K562 (cell line): ENCODE measurements around the gene TUT4. TPM values are rescaled to one million over a fixed set of nuclear protein-coding genes. Genes with fewer than 3 reads are reported as not detected.

Source experiments
- EP400 ChIP-seq: fragments of 450-650 bp; IDR thresholded peaks from 2 replicates; pipeline ENCODE4 v1.6.1; 2017; ENCODE audit warnings: antibody characterized with exemption, mild to moderate bottlenecking, moderate library complexity
- HNRNPK ChIP-seq: fragments of 200-400 bp; formaldehyde crosslinking; IDR thresholded peaks from one replicate; pipeline ENCODE4 v1.6.1; 2018; ENCODE audit warnings: mild to moderate bottlenecking, low read depth, low read length; ENCODE audit not compliant: poor library complexity, severe bottlenecking
- MCM5 ChIP-seq: fragments of 450-650 bp; IDR thresholded peaks from 2 replicates; pipeline ENCODE4 v1.6.1; 2016; ENCODE audit warnings: low read depth
- NR2C2 ChIP-seq, 2 experiments: fragments of 200-800 bp in 1 of 2; sonication (Bioruptor generic) in 1 of 2; sonication (generic) in 1 of 2; formaldehyde crosslinking in 1 of 2; IDR thresholded peaks; 2 replicates each; pipeline versions ENCODE4 v1.6.1 to v1.8.0; 2016 to 2022; ENCODE audit warnings: mild to moderate bottlenecking in 1 of 2, missing compliant biosample characterization in 1 of 2, missing genetic modification characterization in 1 of 2, missing genetic modification reagents in 1 of 2
- PHF21A ChIP-seq: fragments of 450-650 bp; IDR thresholded peaks from 2 replicates; pipeline ENCODE4 v1.6.1; 2017; ENCODE audit warnings: low read depth, borderline replicate concordance
- RBM15 ChIP-seq: fragments of 200-400 bp; formaldehyde crosslinking; IDR thresholded peaks from 2 replicates; pipeline ENCODE4 v1.6.1; 2018; ENCODE audit warnings: mild to moderate bottlenecking, low read length, moderate library complexity; ENCODE audit not compliant: insufficient read depth
- RCOR1 ChIP-seq, 2 experiments: IDR thresholded peaks; 2 replicates each; pipeline ENCODE4 v1.6.1; 2012; ENCODE audit warnings: low read depth in 2 of 2, low read length in 2 of 2, borderline replicate concordance in 1 of 2, improper control_type of control experiment in 1 of 2
- RERE ChIP-seq: sonication (generic); formaldehyde crosslinking; IDR thresholded peaks from 2 replicates; pipeline ENCODE4 v1.8.0; 2023; ENCODE audit warnings: missing genetic modification reagents, mild to moderate bottlenecking, borderline replicate concordance
- SMARCE1 ChIP-seq: fragments of 450-650 bp; IDR thresholded peaks from 2 replicates; pipeline ENCODE4 v1.7.1; 2016; ENCODE audit warnings: mild to moderate bottlenecking
- SNAPC5 ChIP-seq: fragments of 250-450 bp; sonication (Bioruptor Pico); IDR thresholded peaks from 2 replicates; pipeline ENCODE4 v1.8.0; 2021; ENCODE audit warnings: moderate library complexity, mild to moderate bottlenecking, inconsistent platforms
- SRSF1 ChIP-seq: fragments of 200-400 bp; formaldehyde crosslinking; IDR thresholded peaks from 2 replicates; pipeline ENCODE4 v1.6.1; 2017; ENCODE audit warnings: mild to moderate bottlenecking, low read depth, low read length, moderate library complexity
- TRIM24 ChIP-seq, 2 experiments: fragments of 450-650 bp; IDR thresholded peaks; 2 replicates each; pipeline ENCODE4 v1.6.1; 2016
- ZBTB43 ChIP-seq: sonication (generic); formaldehyde crosslinking; IDR thresholded peaks from 2 replicates; pipeline ENCODE4 v1.8.0; 2023; ENCODE audit warnings: mild to moderate bottlenecking, missing genetic modification reagents
- ZNF140 ChIP-seq: fragments of 250-450 bp; sonication (Bioruptor Pico); IDR thresholded peaks from 2 replicates; pipeline ENCODE4 v1.8.0; 2021; ENCODE audit warnings: moderate library complexity, mild to moderate bottlenecking, inconsistent platforms
- ZNF449 ChIP-seq: fragments of 250-450 bp; sonication (Bioruptor Pico); IDR thresholded peaks from 2 replicates; pipeline ENCODE4 v1.8.0; 2022; ENCODE audit warnings: moderate library complexity, mild to moderate bottlenecking, inconsistent platforms
- ZNF699 ChIP-seq: fragments of 250-450 bp; sonication (Bioruptor Pico); IDR thresholded peaks from 2 replicates; pipeline ENCODE4 v1.8.0; 2021; ENCODE audit warnings: mild to moderate bottlenecking, moderate library complexity; ENCODE audit not compliant: insufficient replicate concordance
- polyA plus RNA-seq, 8 experiments: library from polyadenylated mRNA; depleted of rRNA in 4 of 8; stranded (reverse) in 5 of 8; unstranded in 3 of 8; fragments of >200 nt; fragmentation: Nextera tagmentation in 2 of 8; fragmentation: Illumina TruSeq in 1 of 8; extraction: Ambion mirVana in 2 of 8; extraction: Trizol in 1 of 8; gene quantifications; 2 replicates each; pipeline versions ENCODE4 v1.2.1 to v1.2.3, GENCODE V29; 2011 to 2014; ENCODE audit warnings: inconsistent platforms in 1 of 8, missing spikeins in 1 of 8
- total RNA-seq, 7 experiments: library from RNA; depleted of rRNA in 6 of 7; stranded (reverse); fragments of >200 nt in 6 of 7; fragmentation: Illumina TruSeq in 2 of 7; extraction: Trizol in 2 of 7; gene quantifications; 2 replicates each; pipeline versions ENCODE4 v1.2.1 to v1.2.3, GENCODE V29; 2011 to 2021; ENCODE audit warnings: low replicate concordance in 1 of 7

TUT4 gene
- total and polyA plus RNA-seq, 9 of the 15 experiments (the other 6 are each of a cell fraction or from before 2014, with no cell fraction given): 15.8 to 53.5 (median 36.7) TPM

GRCh38 chr1:52530563-52531144, 22.2 kb downstream of the TUT4 start (continued):
- TF ChIP-seq HNRNPK (no peak), RBM15 (no peak), SRSF1 (no peak), MCM5 (no peak), ZNF449 (CRISPR knock-in tag) (no peak), EP400 (0 out of 2 replicates have a peak, but pooled peaks have one; percentile 10), ZBTB43 (CRISPR knock-in tag) (no peak), SMARCE1 (peak; percentile 85), ZNF699 (CRISPR knock-in tag) (no peak), PHF21A (no peak), RERE (no peak), TRIM24 (IDR thresholded peaks at IDR 0.05) (peak; percentile 27 to 51; a peak in 1 of 4 replicates), SNAPC5 (CRISPR knock-in tag) (no peak), ZNF140 (CRISPR knock-in tag) (no peak), RCOR1 (IDR thresholded peaks at IDR 0.05; ENCODE audit: borderline replicate concordance in 1 of 2, low read depth in 2 of 2, low read length in 2 of 2) (peak in 1 of 2 experiments; percentile 81; a peak in 2 of 4 replicates), NR2C2 (CRISPR knock-in tag; IDR thresholded peaks at IDR 0.05) (no peak), NR2C2 (tag; IDR thresholded peaks at IDR 0.05) (no peak)
